PC-9 (cell line): Measurements from ENCODE around the gene CEP131. TPM values are rescaled to one million over a fixed set of nuclear protein-coding genes. Genes with fewer than 3 reads are reported as not detected.
"Not testable (repeated sequence)": the region's sequence is repeated elsewhere in the genome, so short reads cannot be mapped to it uniquely, and the experiment has no call there.

Experiments used
- BruUV-seq: library from RNA; stranded (reverse); fragments of 400-500 nt; replicated peaks from 2 replicates; lab custom pipeline; 2021; lab: Mats Ljungman, UMichigan
- CTCF ChIA-PET: fragments of 300-600 bp; sonication (Branson Sonifier 250); formaldehyde crosslinking; loops from one replicate; lab custom pipeline; 2022; ENCODE audit warnings: antibody characterized with exemption; lab: Charles Lee
- POLR2A ChIA-PET: fragments of 300-600 bp; sonication (Branson Sonifier 250); formaldehyde crosslinking; loops from one replicate; lab custom pipeline; 2022; ENCODE audit warnings: antibody characterized with exemption; ENCODE audit not compliant: unreplicated experiment; lab: Charles Lee
- DNase-seq, 2 experiments: peaks; one replicate each; pipeline versions ENCODE4 v3.0.0 to v3.0.0-alpha.2; 2015 to 2022; ENCODE audit warnings: mixed read lengths in 1 of 2
- H2AFZ ChIP-seq: fragments of 200-600 bp; sonication (generic); 2 replicates; pipeline ENCODE4 v1.8.1; 2017; ENCODE audit warnings: antibody characterized with exemption
- H3F3A ChIP-seq: fragments of 200-600 bp; sonication (generic); 2 replicates; pipeline ENCODE4 v1.8.1; 2017; ENCODE audit warnings: antibody characterized with exemption, mild to moderate bottlenecking, low read depth; ENCODE audit not compliant: insufficient read depth
- H3K27ac ChIP-seq: fragments of 200-600 bp; sonication (generic); 2 replicates; pipeline ENCODE4 v1.6.1; 2016; ENCODE audit warnings: mixed run types
- H3K27me3 ChIP-seq: fragments of 200-600 bp; sonication (generic); 2 replicates; pipeline ENCODE4 v1.6.1; 2016; ENCODE audit warnings: low read depth, mixed run types; ENCODE audit not compliant: insufficient read depth
- H3K36me3 ChIP-seq: fragments of 200-600 bp; sonication (generic); 2 replicates; pipeline ENCODE4 v1.6.1; 2016; ENCODE audit warnings: low read depth, mixed run types
- H3K4me1 ChIP-seq: fragments of 200-600 bp; sonication (generic); replicated peaks from 2 replicates; pipeline ENCODE4 v1.6.1; 2016; ENCODE audit warnings: mixed run types; ENCODE audit not compliant: insufficient read depth
- H3K4me2 ChIP-seq: fragments of 200-600 bp; sonication (generic); 2 replicates; pipeline ENCODE4 v1.6.1; 2017; ENCODE audit warnings: mixed run types
- H3K4me3 ChIP-seq: fragments of 200-600 bp; sonication (generic); 2 replicates; pipeline ENCODE4 v1.6.1; 2016; ENCODE audit warnings: mixed run types
- H3K79me2 ChIP-seq: fragments of 200-600 bp; sonication (generic); 2 replicates; pipeline ENCODE4 v1.6.1; 2017; ENCODE audit warnings: low read depth, mixed run types
- H3K9me2 ChIP-seq: fragments of 200-600 bp; sonication (generic); 2 replicates; pipeline ENCODE4 v1.8.1; 2017; ENCODE audit warnings: mild to moderate bottlenecking; ENCODE audit not compliant: insufficient read depth
- H3K9me3 ChIP-seq: fragments of 200-600 bp; sonication (generic); 2 replicates; pipeline ENCODE4 v1.8.1; 2016; ENCODE audit warnings: low read depth; ENCODE audit not compliant: insufficient read depth
- H4K20me1 ChIP-seq: fragments of 200-600 bp; sonication (generic); 2 replicates; pipeline ENCODE4 v1.8.1; 2017; ENCODE audit not compliant: insufficient read depth
- CTCF ChIP-seq: fragments of 200-600 bp; sonication (generic); conservative IDR thresholded peaks from 2 replicates; pipeline ENCODE4 v1.6.1; 2017; ENCODE audit warnings: mixed run types, antibody characterized with exemption, mild to moderate bottlenecking, moderate library complexity
- EZH2 ChIP-seq: fragments of 200-600 bp; sonication (generic); IDR thresholded peaks from 2 replicates; pipeline ENCODE4 v1.8.0; 2017; ENCODE audit warnings: antibody characterized with exemption, low read depth
- intact Hi-C: fragments of 100-400 bp; cut with micrococcal nuclease; formaldehyde crosslinking; loops from one replicate; pipeline ENCODE4 v1.10.0; 2022; ENCODE audit not compliant: unreplicated experiment
- total RNA-seq: library from RNA; stranded (reverse); gene quantifications from 2 replicates; pipeline ENCODE4 v1.2.3, GENCODE V29; 2021

The CEP131 gene
- total RNA-seq, 1 experiment from 2014 or later = 24.4 TPM

- no peak for DNase-seq
- H3F3A ChIP-seq = no peaks in the 10 kb centered on the region
- H3K9me2 ChIP-seq = no peaks in the 10 kb centered on the region
- no peak overlapping the region for H3K4me3 ChIP-seq
- H2AFZ ChIP-seq = no peak overlapping the region
- no peaks in the 10 kb centered on the region for H3K79me2 ChIP-seq
- no peaks in the 10 kb centered on the region for H4K20me1 ChIP-seq
- no TSS peak for BruUV-seq
- intact Hi-C loops = no loop called here
- no peaks in the 10 kb centered on the region for H3K9me3 ChIP-seq
- TF ChIP-seq EZH2 = no peak
- TF ChIP-seq CTCF = no peak
- H3K4me1 ChIP-seq = no peaks in the 10 kb centered on the region
- H3K4me2 ChIP-seq = no peak overlapping the region
- ChIA-PET CTCF (no interaction called here), POLR2A (interaction anchor here (0.5 to 0.6 kb wide), 2 partner anchors 111 to 371 kb away, joined by 4 to 5 read pairs; no protein-coding TSS in a partner anchor)
- no peaks in the 10 kb centered on the region for H3K36me3 ChIP-seq
- H3K27ac ChIP-seq = no peak overlapping the region
- peaks cover 20% of the 10 kb centered on the region; the same call in 1 of the 2 replicates for H3K27me3 ChIP-seq
Measured at GRCh38 chr17:81147701-81148100, 75.1 kb downstream of the CEP131 start.

GRCh38 chr17:81146208-81146607 is 76.6 kb downstream of the CEP131 start:
- H2AFZ ChIP-seq, H3K9me2 ChIP-seq, POLR2A ChIA-PET, H3K9me3 ChIP-seq, CTCF ChIA-PET, intact Hi-C loops, DNase-seq, H4K20me1 ChIP-seq, H3K79me2 ChIP-seq, H3K36me3 ChIP-seq, H3K27ac ChIP-seq, H3K4me3 ChIP-seq, H3K27me3 ChIP-seq, H3F3A ChIP-seq, BruUV-seq, H3K4me1 ChIP-seq, H3K4me2 ChIP-seq: not testable (repeated sequence)

- POLR2A ChIA-PET = no interaction called here
- no peaks in the 10 kb centered on the region for H3K36me3 ChIP-seq
- H3K9me2 ChIP-seq = no peaks in the 10 kb centered on the region
- no peaks in the 10 kb centered on the region for H4K20me1 ChIP-seq
- intact Hi-C loops = loop anchor here (5.0 kb wide), 1 partner anchor 58 kb away; no protein-coding TSS in a partner anchor
- TF ChIP-seq EZH2 (no peak), CTCF (no peak)
- H2AFZ ChIP-seq = no peak overlapping the region
- no peak for DNase-seq
- H3K4me1 ChIP-seq = no peaks in the 10 kb centered on the region
- CTCF ChIA-PET = no interaction called here
- no peaks in the 10 kb centered on the region for H3K9me3 ChIP-seq
- H3F3A ChIP-seq = no peaks in the 10 kb centered on the region
- no peak overlapping the region for H3K4me3 ChIP-seq
- BruUV-seq = no TSS peak
- H3K27me3 ChIP-seq = no peaks in the 10 kb centered on the region
- H3K27ac ChIP-seq = no peak overlapping the region
- H3K79me2 ChIP-seq = no peaks in the 10 kb centered on the region
- no peak overlapping the region for H3K4me2 ChIP-seq
Measured at GRCh38 chr17:81144423-81144781, 78.4 kb downstream of the CEP131 start.
